Measurements from ENCODE around the gene CFAP74. TPM values are rescaled to one million over a fixed set of nuclear protein-coding genes. Genes with fewer than 3 reads are reported as not detected.

CFAP74 gene
- total RNA-seq, 1 donor from 2014 or later = not detected

- Histone ChIP-seq H3K27me3 (ENCODE audit: control insufficient read depth, insufficient read depth, low read length) (peaks cover 9% of the 10 kb centered on the region), H3K4me3 (ENCODE audit: low read depth, low read length) (no peak overlapping the region), H3K36me3 (ENCODE audit: control insufficient read depth, insufficient read depth, low read length) (no peaks in the 10 kb centered on the region)
- TF ChIP-seq CTCF (IDR thresholded peaks at IDR 0.05; ENCODE audit: insufficient read depth, low read length, poor library complexity, severe bottlenecking) = no peak
- DNase-seq (ENCODE audit: low read depth) = no peak
These were observed 6.0 kb downstream of the CFAP74 start for GRCh38 chr1:1997576-1997975.

- H3K27me3 ChIP-seq (ENCODE audit: control insufficient read depth, insufficient read depth, low read length) = peaks cover 9% of the 10 kb centered on the region
- H3K4me3 ChIP-seq (ENCODE audit: low read depth, low read length) = no peak overlapping the region
- no peaks in the 10 kb centered on the region for H3K36me3 ChIP-seq (ENCODE audit: control insufficient read depth, insufficient read depth, low read length)
- DNase-seq (ENCODE audit: low read depth) = no peak
- TF ChIP-seq CTCF (IDR thresholded peaks at IDR 0.05; ENCODE audit: insufficient read depth, low read length, poor library complexity, severe bottlenecking) = no peak
These were observed 7.4 kb downstream of the CFAP74 start for GRCh38 chr1:1996207-1996651.

GRCh38 chr1:1994536-1994935 is 9.1 kb downstream of the CFAP74 start:
- Histone ChIP-seq H3K36me3 (ENCODE audit: control insufficient read depth, insufficient read depth, low read length) (no peaks in the 10 kb centered on the region), H3K27me3 (ENCODE audit: control insufficient read depth, insufficient read depth, low read length) (peaks cover 9% of the 10 kb centered on the region), H3K4me3 (ENCODE audit: low read depth, low read length) (no peak overlapping the region)
- DNase-seq (ENCODE audit: low read depth) = no peak
- TF ChIP-seq CTCF (IDR thresholded peaks at IDR 0.05; ENCODE audit: insufficient read depth, low read length, poor library complexity, severe bottlenecking) = no peak

GRCh38 chr1:1990222-1990621 is 13.4 kb downstream of the CFAP74 start:
- DNase-seq (ENCODE audit: low read depth) = no peak
- no peak for TF ChIP-seq CTCF (IDR thresholded peaks at IDR 0.05; ENCODE audit: insufficient read depth, low read length, poor library complexity, severe bottlenecking)

GRCh38 chr1:1989789-1990188 is 13.8 kb downstream of the CFAP74 start:
- H3K36me3 ChIP-seq (ENCODE audit: control insufficient read depth, insufficient read depth, low read length) = no peaks in the 10 kb centered on the region
- no peak overlapping the region for H3K4me3 ChIP-seq (ENCODE audit: low read depth, low read length)
- peaks cover 25% of the 10 kb centered on the region for H3K27me3 ChIP-seq (ENCODE audit: control insufficient read depth, insufficient read depth, low read length)
- TF ChIP-seq CTCF (IDR thresholded peaks at IDR 0.05; ENCODE audit: insufficient read depth, low read length, poor library complexity, severe bottlenecking) = no peak
- no peak for DNase-seq (ENCODE audit: low read depth)

More at GRCh38 chr1:1990222-1990621, 13.4 kb downstream of the CFAP74 start:
- Histone ChIP-seq H3K27me3 (ENCODE audit: control insufficient read depth, insufficient read depth, low read length) (peaks cover 25% of the 10 kb centered on the region), H3K36me3 (ENCODE audit: control insufficient read depth, insufficient read depth, low read length) (no peaks in the 10 kb centered on the region), H3K4me3 (ENCODE audit: low read depth, low read length) (no peak overlapping the region)

GRCh38 chr1:1989102-1989542 is 14.5 kb downstream of the CFAP74 start:
- no peak overlapping the region for H3K4me3 ChIP-seq (ENCODE audit: low read depth, low read length)
- DNase-seq (ENCODE audit: low read depth) = no peak
- H3K27me3 ChIP-seq (ENCODE audit: control insufficient read depth, insufficient read depth, low read length) = peaks cover 23% of the 10 kb centered on the region
- TF ChIP-seq CTCF (IDR thresholded peaks at IDR 0.05; ENCODE audit: insufficient read depth, low read length, poor library complexity, severe bottlenecking) = no peak
- no peaks in the 10 kb centered on the region for H3K36me3 ChIP-seq (ENCODE audit: control insufficient read depth, insufficient read depth, low read length)

All from kidney epithelial cell (primary cell).